GM12801 (cell line): ENCODE results near the gene SYTL4.

Experiments used
- TF ChIP-seq, protein P1 (sequence below): IDR thresholded peaks from one replicate; pipeline ENCODE4 v1.5.1; 2011; ENCODE audit warnings: control low read depth; ENCODE audit not compliant: insufficient read length; ENCODE audit errors: extremely low read depth

The SYTL4 gene

DNA sequence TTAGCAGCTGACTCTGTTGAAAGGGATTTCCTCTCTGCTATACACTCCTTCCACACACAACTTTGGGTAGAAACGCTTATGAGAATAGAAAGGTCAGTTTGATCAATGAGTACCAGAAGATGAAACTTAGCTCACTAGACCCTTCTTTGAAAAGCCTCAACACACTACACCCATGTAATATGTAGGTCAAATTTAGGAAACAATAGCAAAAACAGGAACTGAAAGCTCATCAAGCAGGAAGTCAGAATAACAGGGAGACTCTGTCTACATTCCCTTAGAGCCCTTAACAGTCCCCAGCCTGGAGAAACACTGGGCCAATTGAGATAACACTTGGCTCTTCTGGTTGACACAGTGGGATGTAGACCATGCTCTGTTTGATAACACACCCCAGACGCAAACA, 57.2 kb downstream of the SYTL4 start:
- TF ChIP-seq, protein P1, sequence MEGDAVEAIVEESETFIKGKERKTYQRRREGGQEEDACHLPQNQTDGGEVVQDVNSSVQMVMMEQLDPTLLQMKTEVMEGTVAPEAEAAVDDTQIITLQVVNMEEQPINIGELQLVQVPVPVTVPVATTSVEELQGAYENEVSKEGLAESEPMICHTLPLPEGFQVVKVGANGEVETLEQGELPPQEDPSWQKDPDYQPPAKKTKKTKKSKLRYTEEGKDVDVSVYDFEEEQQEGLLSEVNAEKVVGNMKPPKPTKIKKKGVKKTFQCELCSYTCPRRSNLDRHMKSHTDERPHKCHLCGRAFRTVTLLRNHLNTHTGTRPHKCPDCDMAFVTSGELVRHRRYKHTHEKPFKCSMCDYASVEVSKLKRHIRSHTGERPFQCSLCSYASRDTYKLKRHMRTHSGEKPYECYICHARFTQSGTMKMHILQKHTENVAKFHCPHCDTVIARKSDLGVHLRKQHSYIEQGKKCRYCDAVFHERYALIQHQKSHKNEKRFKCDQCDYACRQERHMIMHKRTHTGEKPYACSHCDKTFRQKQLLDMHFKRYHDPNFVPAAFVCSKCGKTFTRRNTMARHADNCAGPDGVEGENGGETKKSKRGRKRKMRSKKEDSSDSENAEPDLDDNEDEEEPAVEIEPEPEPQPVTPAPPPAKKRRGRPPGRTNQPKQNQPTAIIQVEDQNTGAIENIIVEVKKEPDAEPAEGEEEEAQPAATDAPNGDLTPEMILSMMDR, result no peak

DNA sequence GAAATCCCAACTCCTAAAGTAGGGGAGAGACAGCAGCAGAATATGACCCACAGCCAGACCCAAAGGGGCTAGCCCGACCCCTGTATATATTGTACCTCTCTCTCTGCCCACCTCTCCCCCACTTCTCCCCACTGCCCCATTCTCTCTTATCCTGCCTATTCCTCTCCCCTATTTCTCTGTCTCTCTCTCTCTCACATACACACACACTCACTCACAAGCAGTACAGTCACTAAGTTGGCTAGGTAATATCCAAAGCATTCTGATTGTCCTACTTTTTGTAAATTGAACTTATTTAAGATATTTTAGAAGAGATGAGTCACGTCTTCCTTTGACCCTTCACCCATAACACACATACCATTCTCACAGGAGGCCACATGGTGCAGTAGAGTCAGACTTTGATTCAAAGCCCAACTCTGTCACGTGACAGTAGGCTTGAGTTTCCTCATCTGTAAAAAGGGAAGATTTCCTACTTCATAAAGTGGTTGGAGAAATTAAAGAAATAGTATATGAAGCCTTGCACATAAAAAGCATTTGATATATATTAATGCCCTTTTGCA, 58.4 kb downstream of the SYTL4 start:
- TF ChIP-seq, protein P1, result no peak

DNA sequence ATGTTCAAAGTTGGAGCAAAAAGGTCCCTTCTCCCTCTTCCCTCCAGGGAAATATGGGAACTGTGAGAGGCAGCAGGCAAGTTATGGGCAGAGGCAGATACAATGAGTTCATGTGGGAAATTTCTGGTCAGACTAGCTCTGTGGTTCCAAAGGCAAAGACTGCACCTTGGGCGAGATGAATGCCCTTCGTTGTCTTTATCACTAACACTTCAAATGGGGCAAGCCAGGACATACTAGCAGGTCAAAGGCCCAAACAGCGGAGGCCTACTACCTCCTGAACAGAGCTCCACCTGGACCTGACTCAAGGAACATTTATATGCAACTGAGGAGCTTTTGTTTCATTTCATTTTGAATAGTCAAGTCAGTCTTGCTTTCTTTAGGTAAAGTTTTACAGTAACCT, 59.0 kb downstream of the SYTL4 start:
- TF ChIP-seq, protein P1, result no peak

DNA sequence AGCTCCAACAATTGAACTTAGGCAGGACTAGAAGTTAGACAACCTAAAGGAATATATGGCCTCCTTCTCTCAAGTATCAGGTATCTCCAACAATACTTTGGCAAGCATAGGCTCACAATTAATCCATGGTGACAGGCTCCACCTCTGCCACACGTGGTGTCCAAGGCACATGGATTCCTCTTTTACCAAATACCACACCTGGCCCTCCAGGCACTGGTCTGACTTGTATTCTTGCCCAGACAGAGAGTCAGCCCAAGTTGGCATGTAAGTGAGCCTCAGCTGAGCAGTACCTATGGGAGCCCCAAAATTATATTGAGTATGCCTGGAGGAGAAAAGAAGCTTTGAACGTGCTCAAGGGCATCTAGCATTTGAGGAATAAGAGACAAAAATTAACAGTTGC, 68.3 kb downstream of the SYTL4 start:
- TF ChIP-seq, protein P1, result no peak

DNA sequence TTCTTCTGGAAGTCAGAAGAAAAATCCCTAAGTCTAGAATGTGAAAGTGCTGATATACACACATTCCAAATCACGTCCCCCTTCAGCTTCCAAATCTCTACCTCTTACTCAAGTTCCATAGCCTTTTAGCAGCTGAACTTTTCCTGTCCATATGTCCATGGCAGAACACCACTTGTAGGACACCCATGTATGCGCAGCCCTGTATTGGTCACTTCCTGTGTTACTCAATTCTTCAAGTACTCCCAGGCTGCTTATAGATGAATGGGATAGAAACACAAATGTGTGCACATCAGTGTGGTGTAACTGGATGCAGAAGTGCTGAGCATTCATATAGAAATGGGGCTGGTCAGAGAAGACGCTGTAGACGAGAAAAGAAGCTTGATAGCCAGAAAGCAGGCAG, 69.1 kb downstream of the SYTL4 start:
- TF ChIP-seq, protein P1, result no peak

DNA sequence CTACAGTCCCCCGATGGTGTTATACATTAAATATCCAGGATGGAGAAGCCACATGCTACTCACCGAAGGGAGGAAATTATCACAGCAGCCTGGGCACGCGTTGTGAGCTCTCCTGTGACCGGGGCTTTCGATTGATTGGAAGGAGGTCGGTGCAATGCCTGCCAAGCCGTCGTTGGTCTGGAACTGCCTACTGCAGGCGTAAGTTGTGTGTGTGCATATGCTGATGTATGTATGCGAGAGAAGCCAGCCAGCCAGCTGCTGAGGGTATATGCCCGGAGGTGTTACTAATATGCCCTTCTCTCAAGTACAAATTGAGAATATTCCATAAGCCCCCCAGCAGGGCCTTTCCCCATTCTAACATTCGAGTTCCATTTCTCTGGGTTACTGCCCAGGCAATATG, 69.8 kb downstream of the SYTL4 start:
- TF ChIP-seq, protein P1, result no peak

DNA sequence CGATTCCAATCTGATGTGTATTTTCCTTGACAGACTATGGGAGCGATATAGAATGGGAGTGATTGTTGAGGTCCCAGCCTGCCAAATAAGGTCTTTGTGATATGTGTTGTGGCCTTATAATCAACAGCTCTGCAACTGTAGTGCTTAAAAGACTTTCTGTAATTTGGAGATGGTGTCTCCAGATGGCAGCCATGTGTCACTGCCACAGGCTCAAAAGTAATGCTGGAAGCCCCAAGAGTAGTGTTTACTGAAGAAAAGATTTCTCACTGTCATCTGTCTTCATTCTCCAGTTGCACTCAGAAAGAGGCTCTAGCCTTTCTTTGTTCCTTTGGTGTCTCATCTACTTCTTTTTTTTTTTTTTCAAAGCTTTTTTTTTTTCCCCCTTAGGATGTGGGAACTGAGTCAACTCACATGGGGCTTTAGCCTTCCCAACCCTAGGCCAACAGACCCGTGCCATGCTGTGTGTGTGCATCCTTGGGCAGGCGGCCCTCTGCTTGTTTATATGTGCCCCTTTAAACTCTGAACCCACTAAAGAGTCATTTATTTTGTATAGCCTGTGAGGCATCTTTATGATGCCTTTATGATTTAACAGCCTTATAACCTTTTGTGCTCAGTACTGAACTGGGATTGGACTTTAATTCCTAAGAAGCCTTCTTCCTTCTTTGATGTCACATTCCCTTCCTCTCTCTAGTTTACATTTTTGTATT, 72.3 kb downstream of the SYTL4 start:
- TF ChIP-seq, protein P1, result no peak
